GM12878 (cell line): ENCODE measurements around the gene SNN. TPM values are rescaled to one million over a fixed set of nuclear protein-coding genes. Genes with fewer than 3 reads are reported as not detected.

Source experiments
- ASH2L ChIP-seq: fragments of 300-600, 200-600 bp; sonication (generic); IDR thresholded peaks from 2 replicates; pipeline ENCODE4 v1.6.1; 2017; ENCODE audit warnings: low read depth, mild to moderate bottlenecking, borderline replicate concordance
- ATF7 ChIP-seq: fragments of 450-650 bp; IDR thresholded peaks from 2 replicates; pipeline ENCODE4 v1.6.1; 2016; ENCODE audit warnings: low read depth, mild to moderate bottlenecking
- ESRRA ChIP-seq: IDR thresholded peaks from 2 replicates; pipeline ENCODE4 v1.6.1; 2012; ENCODE audit warnings: mild to moderate bottlenecking, low read length, improper control_type of control experiment
- FOXK2 ChIP-seq: fragments of 450-650 bp; IDR thresholded peaks from 2 replicates; pipeline ENCODE4 v1.6.1; 2017; ENCODE audit warnings: mild to moderate bottlenecking, moderate library complexity
- JUNB ChIP-seq: IDR thresholded peaks from 2 replicates; pipeline ENCODE4 v1.6.1; 2016; ENCODE audit warnings: antibody characterized with exemption, mild to moderate bottlenecking
- MEF2A ChIP-seq: IDR thresholded peaks from 2 replicates; pipeline ENCODE4 v1.6.1; 2011; ENCODE audit warnings: low read depth, mild to moderate bottlenecking, low read length, moderate library complexity; ENCODE audit not compliant: insufficient read depth
- MEF2B ChIP-seq: fragments of 450-650 bp; IDR thresholded peaks from 2 replicates; pipeline ENCODE4 v1.6.1; 2018; ENCODE audit warnings: mild to moderate bottlenecking, moderate library complexity; ENCODE audit not compliant: partially characterized antibody, poor library complexity, severe bottlenecking
- MTA2 ChIP-seq: fragments of 450-650 bp; IDR thresholded peaks from 2 replicates; pipeline ENCODE4 v1.6.1; 2016; ENCODE audit warnings: low read depth, mild to moderate bottlenecking, moderate library complexity
- NFXL1 ChIP-seq: fragments of 450-650 bp; IDR thresholded peaks from 2 replicates; pipeline ENCODE4 v1.6.1; 2017; ENCODE audit warnings: antibody characterized with exemption, mild to moderate bottlenecking, borderline replicate concordance
- PAX5 ChIP-seq: IDR thresholded peaks from 2 replicates; pipeline ENCODE4 v1.6.1; 2011; ENCODE audit warnings: low read depth, low read length, borderline replicate concordance
- RAD21 ChIP-seq: IDR thresholded peaks from 2 replicates; pipeline ENCODE4 v1.6.1; 2011; ENCODE audit warnings: mild to moderate bottlenecking, low read depth, low read length, moderate library complexity; ENCODE audit not compliant: insufficient read depth
- RAD51 ChIP-seq: fragments of 450-650 bp; IDR thresholded peaks from 2 replicates; pipeline ENCODE4 v1.6.1; 2016; ENCODE audit warnings: moderate library complexity, mild to moderate bottlenecking, inconsistent platforms
- RFX5 ChIP-seq: IDR thresholded peaks from 2 replicates; pipeline ENCODE4 v1.6.1; 2011; ENCODE audit warnings: low read depth, low read length, improper control_type of control experiment
- WRNIP1 ChIP-seq: IDR thresholded peaks from 2 replicates; pipeline ENCODE4 v1.6.1; 2011; ENCODE audit warnings: low read depth, low read length, improper control_type of control experiment, borderline replicate concordance
- ZNF24 ChIP-seq: fragments of 450-650 bp; IDR thresholded peaks from 2 replicates; pipeline ENCODE4 v1.6.1; 2017; ENCODE audit warnings: antibody characterized with exemption, mild to moderate bottlenecking
- polyA plus RNA-seq, 11 experiments: library from polyadenylated mRNA; depleted of rRNA in 4 of 11; unstranded in 6 of 11; stranded (reverse) in 5 of 11; fragments of >200 nt; fragmentation: Nextera tagmentation in 4 of 11; fragmentation: Illumina TruSeq in 1 of 11; extraction: Ambion mirVana in 4 of 11; extraction: Trizol in 1 of 11; gene quantifications; 1 replicate in 1 of 11; 2 replicates in 10 of 11; pipeline versions ENCODE4 v1.2.1 to v1.2.3, GENCODE V29; 2011 to 2016; ENCODE audit warnings: inconsistent platforms in 2 of 11, missing spikeins in 2 of 11, low read depth in 1 of 11
- total RNA-seq, 4 experiments: library from RNA; depleted of rRNA in 3 of 4; stranded (reverse); fragments of >200 nt in 3 of 4; fragmentation: Illumina TruSeq in 1 of 4; extraction: Trizol in 1 of 4; gene quantifications; 2 replicates each; pipeline versions ENCODE4 v1.2.1 to v1.2.3, GENCODE V29; 2013 to 2021
- TF ChIP-seq, protein P1 (sequence below): fragments of 450-650 bp; IDR thresholded peaks from 2 replicates; pipeline ENCODE4 v1.6.1; 2017; ENCODE audit warnings: mild to moderate bottlenecking, moderate library complexity
- TF ChIP-seq, protein P2 (sequence below): fragments of 450-650 bp; IDR thresholded peaks from 2 replicates; pipeline ENCODE4 v1.6.1; 2018; ENCODE audit warnings: borderline replicate concordance, mild to moderate bottlenecking; ENCODE audit not compliant: partially characterized antibody
- TF ChIP-seq, protein P3 (sequence below): IDR thresholded peaks from 2 replicates; pipeline ENCODE4 v1.6.1; 2012; ENCODE audit warnings: low read length, inconsistent platforms

The SNN gene
- total and polyA plus RNA-seq, 10 of the 15 experiments (the other 5 are each of a cell fraction or from before 2014, with no cell fraction given): 2.2 to 43.4 (median 27.8) TPM

DNA sequence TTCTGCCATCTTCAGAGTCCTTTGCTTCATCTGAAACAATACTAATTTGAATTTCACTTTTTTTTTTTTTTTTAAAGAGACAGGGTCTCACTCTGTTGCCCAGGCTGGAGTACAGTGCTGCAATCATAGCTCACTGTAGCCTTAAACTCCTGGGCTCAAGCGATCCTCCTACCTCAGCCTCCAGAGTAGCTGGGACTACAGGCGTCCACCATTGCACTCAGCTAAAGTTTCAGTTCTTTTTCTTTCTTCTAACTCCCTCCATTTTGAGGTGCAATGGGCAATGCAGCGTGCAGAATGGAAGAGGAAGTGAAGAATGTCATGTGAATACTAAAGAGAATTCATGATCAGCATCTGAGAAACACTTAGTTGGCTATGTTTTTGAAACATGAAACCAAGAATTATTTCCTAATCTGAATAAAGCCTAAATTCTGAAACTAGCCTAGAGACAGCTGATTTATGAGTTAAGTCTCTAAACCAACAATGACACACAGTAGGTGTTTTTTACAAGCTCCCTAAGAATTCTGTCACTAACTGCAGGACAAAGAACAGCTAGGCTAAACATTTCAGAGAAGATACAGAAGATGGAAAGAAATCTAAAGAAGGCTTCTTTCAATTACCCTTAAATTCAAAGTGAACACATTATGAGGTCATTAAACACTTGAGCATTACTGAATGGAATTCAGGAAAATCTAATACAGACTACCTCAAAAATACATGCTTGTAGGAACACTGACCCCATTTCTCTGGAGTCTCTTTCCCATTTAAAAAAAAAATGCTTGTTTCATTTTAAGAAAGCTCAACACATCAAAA lies 21.0 kb downstream of the SNN start (continued):
- TF ChIP-seq MEF2A: no peak
- TF ChIP-seq, protein P1, sequence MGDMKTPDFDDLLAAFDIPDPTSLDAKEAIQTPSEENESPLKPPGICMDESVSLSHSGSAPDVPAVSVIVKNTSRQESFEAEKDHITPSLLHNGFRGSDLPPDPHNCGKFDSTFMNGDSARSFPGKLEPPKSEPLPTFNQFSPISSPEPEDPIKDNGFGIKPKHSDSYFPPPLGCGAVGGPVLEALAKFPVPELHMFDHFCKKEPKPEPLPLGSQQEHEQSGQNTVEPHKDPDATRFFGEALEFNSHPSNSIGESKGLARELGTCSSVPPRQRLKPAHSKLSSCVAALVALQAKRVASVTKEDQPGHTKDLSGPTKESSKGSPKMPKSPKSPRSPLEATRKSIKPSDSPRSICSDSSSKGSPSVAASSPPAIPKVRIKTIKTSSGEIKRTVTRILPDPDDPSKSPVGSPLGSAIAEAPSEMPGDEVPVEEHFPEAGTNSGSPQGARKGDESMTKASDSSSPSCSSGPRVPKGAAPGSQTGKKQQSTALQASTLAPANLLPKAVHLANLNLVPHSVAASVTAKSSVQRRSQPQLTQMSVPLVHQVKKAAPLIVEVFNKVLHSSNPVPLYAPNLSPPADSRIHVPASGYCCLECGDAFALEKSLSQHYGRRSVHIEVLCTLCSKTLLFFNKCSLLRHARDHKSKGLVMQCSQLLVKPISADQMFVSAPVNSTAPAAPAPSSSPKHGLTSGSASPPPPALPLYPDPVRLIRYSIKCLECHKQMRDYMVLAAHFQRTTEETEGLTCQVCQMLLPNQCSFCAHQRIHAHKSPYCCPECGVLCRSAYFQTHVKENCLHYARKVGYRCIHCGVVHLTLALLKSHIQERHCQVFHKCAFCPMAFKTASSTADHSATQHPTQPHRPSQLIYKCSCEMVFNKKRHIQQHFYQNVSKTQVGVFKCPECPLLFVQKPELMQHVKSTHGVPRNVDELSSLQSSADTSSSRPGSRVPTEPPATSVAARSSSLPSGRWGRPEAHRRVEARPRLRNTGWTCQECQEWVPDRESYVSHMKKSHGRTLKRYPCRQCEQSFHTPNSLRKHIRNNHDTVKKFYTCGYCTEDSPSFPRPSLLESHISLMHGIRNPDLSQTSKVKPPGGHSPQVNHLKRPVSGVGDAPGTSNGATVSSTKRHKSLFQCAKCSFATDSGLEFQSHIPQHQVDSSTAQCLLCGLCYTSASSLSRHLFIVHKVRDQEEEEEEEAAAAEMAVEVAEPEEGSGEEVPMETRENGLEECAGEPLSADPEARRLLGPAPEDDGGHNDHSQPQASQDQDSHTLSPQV: no peak
- TF ChIP-seq, protein P2, sequence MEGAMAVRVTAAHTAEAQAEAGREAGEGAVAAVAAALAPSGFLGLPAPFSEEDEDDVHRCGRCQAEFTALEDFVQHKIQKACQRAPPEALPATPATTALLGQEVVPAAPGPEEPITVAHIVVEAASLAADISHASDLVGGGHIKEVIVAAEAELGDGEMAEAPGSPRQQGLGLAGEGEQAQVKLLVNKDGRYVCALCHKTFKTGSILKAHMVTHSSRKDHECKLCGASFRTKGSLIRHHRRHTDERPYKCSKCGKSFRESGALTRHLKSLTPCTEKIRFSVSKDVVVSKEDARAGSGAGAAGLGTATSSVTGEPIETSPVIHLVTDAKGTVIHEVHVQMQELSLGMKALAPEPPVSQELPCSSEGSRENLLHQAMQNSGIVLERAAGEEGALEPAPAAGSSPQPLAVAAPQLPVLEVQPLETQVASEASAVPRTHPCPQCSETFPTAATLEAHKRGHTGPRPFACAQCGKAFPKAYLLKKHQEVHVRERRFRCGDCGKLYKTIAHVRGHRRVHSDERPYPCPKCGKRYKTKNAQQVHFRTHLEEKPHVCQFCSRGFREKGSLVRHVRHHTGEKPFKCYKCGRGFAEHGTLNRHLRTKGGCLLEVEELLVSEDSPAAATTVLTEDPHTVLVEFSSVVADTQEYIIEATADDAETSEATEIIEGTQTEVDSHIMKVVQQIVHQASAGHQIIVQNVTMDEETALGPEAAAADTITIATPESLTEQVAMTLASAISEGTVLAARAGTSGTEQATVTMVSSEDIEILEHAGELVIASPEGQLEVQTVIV: no peak
- TF ChIP-seq FOXK2: no peak
- TF ChIP-seq ZNF24: no peak
- TF ChIP-seq RAD51: peak; percentile 45
- no peak for TF ChIP-seq ASH2L
- TF ChIP-seq, protein P3, sequence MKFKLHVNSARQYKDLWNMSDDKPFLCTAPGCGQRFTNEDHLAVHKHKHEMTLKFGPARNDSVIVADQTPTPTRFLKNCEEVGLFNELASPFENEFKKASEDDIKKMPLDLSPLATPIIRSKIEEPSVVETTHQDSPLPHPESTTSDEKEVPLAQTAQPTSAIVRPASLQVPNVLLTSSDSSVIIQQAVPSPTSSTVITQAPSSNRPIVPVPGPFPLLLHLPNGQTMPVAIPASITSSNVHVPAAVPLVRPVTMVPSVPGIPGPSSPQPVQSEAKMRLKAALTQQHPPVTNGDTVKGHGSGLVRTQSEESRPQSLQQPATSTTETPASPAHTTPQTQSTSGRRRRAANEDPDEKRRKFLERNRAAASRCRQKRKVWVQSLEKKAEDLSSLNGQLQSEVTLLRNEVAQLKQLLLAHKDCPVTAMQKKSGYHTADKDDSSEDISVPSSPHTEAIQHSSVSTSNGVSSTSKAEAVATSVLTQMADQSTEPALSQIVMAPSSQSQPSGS: peak; percentile 77
- no peak for TF ChIP-seq NFXL1
- TF ChIP-seq MTA2: peak; percentile 51
- TF ChIP-seq WRNIP1: no peak
- peak; percentile 14; the same call in 1 of the 2 replicates for TF ChIP-seq JUNB
- TF ChIP-seq RAD21: 0 out of 2 replicates have a peak, but pooled peaks have one; percentile 2
- peak; percentile 58; the same call in 1 of the 2 replicates for TF ChIP-seq PAX5
- TF ChIP-seq MEF2B: peak; percentile 19
- no peak for TF ChIP-seq ESRRA
- peak; percentile 80 for TF ChIP-seq ATF7
- 0 out of 2 replicates have a peak, but pooled peaks have one; percentile 30 for TF ChIP-seq RFX5
